BLaER1 (cell line): Measurements from ENCODE around the gene CD9.

Source experiments
- H3K27ac ChIP-seq: shearing (Covaris generic); formaldehyde crosslinking; 2 replicates; pipeline ENCODE4 v1.8.1; 2022
- H3K27me3 ChIP-seq: shearing (Covaris generic); formaldehyde crosslinking; 2 replicates; pipeline ENCODE4 v1.8.1; 2022
- H3K36me3 ChIP-seq: shearing (Covaris generic); formaldehyde crosslinking; 2 replicates; pipeline ENCODE4 v1.8.1; 2022
- H3K4me1 ChIP-seq: shearing (Covaris generic); formaldehyde crosslinking; 2 replicates; pipeline ENCODE4 v1.8.1; 2022
- H3K4me2 ChIP-seq: shearing (Covaris generic); formaldehyde crosslinking; 2 replicates; pipeline ENCODE4 v1.8.1; 2022
- H3K4me3 ChIP-seq: shearing (Covaris generic); formaldehyde crosslinking; 2 replicates; pipeline ENCODE4 v1.8.1; 2022
- H3K9ac ChIP-seq: shearing (Covaris generic); formaldehyde crosslinking; 2 replicates; pipeline ENCODE4 v1.8.1; 2022
- H3K9me3 ChIP-seq: shearing (Covaris generic); formaldehyde crosslinking; 2 replicates; pipeline ENCODE4 v1.8.1; 2022
- H4K20me1 ChIP-seq: shearing (Covaris generic); formaldehyde crosslinking; 2 replicates; pipeline ENCODE4 v1.8.1; 2022
- Cebpa-rat ChIP-seq: shearing (Covaris generic); IDR thresholded peaks from 2 replicates; pipeline ENCODE4 v1.8.1; 2022

Gene CD9

DNA sequence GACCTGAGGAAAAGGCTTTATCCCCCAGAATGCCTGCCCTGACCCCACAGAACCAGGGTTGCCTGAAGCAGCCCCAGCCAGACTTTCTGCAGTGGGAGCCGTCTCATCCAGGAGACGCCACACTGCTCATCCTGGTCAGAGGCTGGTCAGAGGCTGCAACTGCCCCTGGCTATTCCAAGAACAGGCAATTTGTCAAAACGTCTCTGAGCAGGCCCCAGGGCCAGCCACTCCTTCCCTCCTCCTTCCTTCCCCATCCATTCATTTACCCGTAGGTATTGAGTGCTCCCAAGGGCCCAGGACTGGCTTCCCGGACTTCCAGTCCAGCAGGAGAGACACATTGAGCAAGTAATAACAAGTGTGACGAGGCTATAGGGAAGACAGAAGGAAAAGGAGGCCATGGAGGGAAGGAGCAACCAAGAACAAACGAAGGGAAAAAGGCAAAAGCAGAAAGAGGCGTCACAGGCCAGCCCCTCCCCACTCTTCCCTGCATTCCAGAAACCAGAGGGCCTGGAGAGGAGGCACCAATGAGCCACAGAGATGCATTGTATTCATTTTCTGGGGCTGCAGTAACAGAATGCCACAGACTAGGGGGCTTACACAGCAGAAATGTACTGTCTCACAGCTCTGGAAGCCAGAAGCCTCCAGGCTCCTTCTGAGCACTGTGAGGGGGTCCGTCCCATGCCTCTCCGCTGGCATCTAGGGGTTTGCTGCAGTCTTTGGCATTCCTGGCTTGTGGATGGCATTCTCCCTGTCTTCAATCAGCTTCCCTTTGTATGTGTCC lies 21.0 kb upstream of the CD9 start:
- Histone ChIP-seq H3K4me1 (peaks cover 18% of the 10 kb centered on the region), H3K4me2 (no peak overlapping the region)
- no peak for TF ChIP-seq Cebpa-rat

DNA sequence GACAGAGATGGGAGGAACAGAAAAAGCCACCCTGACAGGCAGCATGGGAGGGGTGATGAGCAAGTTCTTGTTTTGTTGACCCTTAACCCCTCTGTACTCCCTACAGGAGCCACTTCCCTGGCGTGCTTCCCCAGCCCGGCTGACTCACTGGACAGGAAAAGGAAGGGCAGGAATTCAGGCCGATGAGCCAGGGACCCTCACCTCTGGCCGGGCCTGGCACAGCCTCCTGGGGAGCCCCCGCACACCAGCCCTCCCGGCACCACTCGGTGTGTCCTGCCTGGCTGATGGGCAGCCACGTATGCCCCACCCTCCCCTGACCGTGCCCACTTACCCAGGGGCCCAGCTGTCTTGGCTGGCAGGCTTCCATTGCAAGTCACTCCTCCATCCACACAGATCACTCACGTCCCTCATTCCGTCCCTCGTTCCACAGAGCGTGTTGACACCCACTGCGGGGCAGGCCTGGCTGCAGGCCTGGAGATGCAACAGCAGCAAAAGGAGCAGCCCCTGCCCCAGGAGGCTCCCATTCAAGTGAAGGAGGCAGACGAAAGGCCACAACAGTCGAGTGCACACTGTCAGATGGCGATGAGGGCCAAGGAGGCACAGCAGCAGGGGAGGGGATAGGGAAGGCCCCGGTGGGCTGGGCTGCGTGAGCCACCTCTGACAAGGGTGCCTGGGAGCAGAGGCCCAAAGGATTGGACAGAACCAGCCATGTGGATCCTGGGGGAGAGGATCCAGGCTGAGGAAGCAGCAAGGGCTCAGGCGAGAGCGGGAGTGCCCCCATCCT lies 19.7 kb upstream of the CD9 start:
- Histone ChIP-seq H3K4me3 (no peak overlapping the region), H4K20me1 (no peaks in the 10 kb centered on the region), H3K27ac (no peak overlapping the region), H3K4me1 (peaks cover 19% of the 10 kb centered on the region), H3K27me3 (no peaks in the 10 kb centered on the region), H3K36me3 (no peaks in the 10 kb centered on the region), H3K9ac (no peak overlapping the region), H3K4me2 (no peak overlapping the region), H3K9me3 (no peaks in the 10 kb centered on the region)
- no peak for TF ChIP-seq Cebpa-rat

More for the DNA sequence above, 21.0 kb upstream of the CD9 start:
- no peaks in the 10 kb centered on the region for H3K27me3 ChIP-seq
- no peaks in the 10 kb centered on the region for H3K36me3 ChIP-seq
- H3K4me3 ChIP-seq = no peak overlapping the region
- no peaks in the 10 kb centered on the region for H3K9me3 ChIP-seq
- no peak overlapping the region for H3K9ac ChIP-seq
- H4K20me1 ChIP-seq = no peaks in the 10 kb centered on the region
- no peak overlapping the region for H3K27ac ChIP-seq

DNA sequence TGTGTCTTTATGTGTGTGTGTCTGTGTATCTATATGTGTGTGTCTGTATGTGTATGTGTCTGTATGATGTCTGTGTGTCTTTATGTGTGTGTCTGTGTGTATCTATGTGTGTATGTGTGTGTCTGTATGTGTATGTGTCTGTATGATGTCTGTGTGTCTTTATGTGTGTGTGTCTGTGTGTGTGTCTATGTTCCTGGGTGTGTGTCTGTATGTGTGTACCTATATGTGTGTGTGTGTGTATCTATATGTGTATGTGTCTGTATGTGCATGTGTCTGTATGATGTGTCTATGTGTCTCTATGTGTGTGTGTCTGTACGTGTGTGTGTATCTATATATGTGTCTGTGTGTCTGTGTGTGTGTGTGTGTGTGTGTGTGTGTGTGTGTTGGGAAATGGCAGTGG lies 19.0 kb upstream of the CD9 start:
- no peak overlapping the region for H3K9ac ChIP-seq

DNA sequence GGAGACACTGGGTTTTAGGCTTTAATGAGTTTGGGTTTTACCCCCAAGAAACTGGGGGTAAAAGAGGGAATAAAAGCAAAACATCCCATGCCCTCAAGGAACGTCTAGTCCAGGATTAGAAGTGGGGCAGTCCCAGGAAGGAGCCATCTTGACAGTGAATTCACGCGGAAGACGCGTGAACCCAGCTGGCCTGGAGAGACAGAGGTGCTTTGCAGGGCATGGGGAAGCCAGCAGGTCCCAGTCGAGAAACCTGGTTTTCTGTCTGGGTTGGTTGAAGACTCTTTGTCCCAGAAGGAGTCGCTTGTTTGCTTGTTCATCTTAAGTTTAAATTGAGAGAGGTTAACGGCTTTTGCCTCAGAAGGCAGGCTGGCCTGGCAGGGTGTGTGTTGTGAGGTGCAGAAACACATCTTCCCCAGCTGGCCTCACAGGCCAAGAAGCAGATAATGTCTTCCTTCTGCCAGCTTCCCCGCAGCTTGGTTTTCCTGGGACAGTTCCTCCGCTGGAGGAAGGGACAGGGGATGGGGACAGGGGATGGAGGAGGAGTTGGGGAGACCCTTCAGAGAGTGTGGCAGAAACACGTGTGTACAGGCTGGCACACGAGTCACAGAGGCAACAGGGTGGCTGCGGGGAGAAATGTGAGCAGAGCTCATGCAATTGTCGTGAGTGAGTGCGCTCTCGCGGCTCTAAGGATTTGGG lies 18.5 kb upstream of the CD9 start:
- Histone ChIP-seq H3K27ac (0 out of 2 replicates have a peak overlapping the region, but pooled peaks have one; percentile 12), H3K36me3 (no peaks in the 10 kb centered on the region), H3K9ac (no peak overlapping the region), H3K4me3 (no peak overlapping the region), H3K4me2 (peak overlapping the region; percentile 67), H3K9me3 (no peaks in the 10 kb centered on the region), H4K20me1 (no peaks in the 10 kb centered on the region), H3K4me1 (peaks cover 32% of the 10 kb centered on the region), H3K27me3 (no peaks in the 10 kb centered on the region)
- no peak for TF ChIP-seq Cebpa-rat

More for the DNA sequence above, 19.0 kb upstream of the CD9 start:
- Histone ChIP-seq H3K4me2 (no peak overlapping the region), H3K9me3 (no peaks in the 10 kb centered on the region), H3K27me3 (no peaks in the 10 kb centered on the region), H3K27ac (no peak overlapping the region), H3K36me3 (no peaks in the 10 kb centered on the region), H3K4me3 (no peak overlapping the region), H3K4me1 (peaks cover 26% of the 10 kb centered on the region), H4K20me1 (no peaks in the 10 kb centered on the region)
- TF ChIP-seq Cebpa-rat = no peak

DNA sequence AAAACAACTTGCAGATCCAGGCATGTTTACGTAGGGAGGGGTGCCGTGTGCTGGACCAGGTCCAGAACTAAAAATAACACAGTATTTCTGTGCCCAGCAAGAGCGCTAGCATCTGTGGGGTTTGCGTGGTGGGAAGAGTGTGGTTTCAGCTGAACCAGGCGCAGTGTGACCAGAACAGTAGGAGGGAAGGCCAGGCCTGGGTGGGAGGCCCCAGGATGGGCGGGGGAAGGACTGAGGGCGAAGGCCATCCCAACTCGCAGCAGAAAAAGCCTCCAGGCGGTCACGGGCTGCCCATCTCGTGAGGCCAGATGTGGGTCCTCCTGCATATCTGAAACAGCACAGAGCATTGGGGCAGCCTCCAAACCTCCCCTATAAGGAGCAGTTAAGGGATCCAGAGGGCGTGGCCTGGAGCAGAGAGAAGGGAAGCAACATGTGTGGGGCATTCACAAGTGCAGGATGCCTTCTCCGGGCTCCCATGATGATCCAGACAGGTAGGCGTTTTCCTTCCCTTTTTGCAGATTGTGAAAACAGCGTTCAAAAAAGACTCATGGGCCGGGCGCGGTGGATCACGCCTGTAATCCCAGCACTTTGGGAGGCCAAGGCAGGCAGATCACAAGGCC lies 17.8 kb upstream of the CD9 start:
- H3K9me3 ChIP-seq = no peaks in the 10 kb centered on the region
- H4K20me1 ChIP-seq = no peaks in the 10 kb centered on the region
- peaks cover 39% of the 10 kb centered on the region for H3K4me1 ChIP-seq
- no peak overlapping the region for H3K4me3 ChIP-seq
- no peaks in the 10 kb centered on the region for H3K27me3 ChIP-seq
- H3K27ac ChIP-seq = 0 out of 2 replicates have a peak overlapping the region, but pooled peaks have one; percentile 12
- H3K36me3 ChIP-seq = no peaks in the 10 kb centered on the region
- no peak for TF ChIP-seq Cebpa-rat
- peak overlapping the region; percentile 67 for H3K4me2 ChIP-seq
- 0 out of 2 replicates have a peak overlapping the region, but pooled peaks have one; percentile 22 for H3K9ac ChIP-seq

DNA sequence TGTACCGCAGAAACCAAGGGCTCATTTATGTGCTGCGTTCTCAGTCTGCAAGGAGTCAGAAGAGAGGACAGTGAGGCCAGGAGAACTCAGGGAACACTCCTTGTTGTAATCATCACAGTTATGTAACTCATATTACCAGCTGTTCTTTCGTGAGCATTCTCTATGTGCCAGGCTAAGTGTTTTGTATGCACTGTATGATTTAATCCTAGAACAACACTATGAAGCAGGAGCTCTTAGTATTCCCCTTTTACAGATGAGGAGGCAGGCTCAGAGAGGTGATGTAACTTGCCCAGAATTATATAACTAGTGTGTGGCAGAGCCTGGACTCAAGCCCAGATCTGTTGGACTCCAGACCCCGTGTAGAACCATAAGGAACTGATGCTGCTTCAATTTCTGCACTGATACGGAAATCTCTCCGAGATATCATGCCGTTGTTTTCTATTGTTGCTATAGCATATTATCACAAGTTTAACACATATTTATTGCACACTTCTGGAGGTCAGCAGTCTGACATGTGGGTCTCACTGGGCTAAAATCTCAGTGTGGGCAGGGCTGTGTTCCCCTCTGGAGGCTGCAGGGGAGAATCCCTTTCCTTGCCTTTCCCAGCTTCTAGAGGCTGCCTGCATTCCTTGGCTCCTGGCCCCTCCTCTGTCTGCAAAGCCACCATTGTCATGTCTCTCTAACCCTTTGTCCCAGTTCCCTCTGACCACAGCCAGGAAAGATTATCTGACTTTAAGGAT lies 16.3 kb upstream of the CD9 start:
- Histone ChIP-seq H4K20me1 (no peaks in the 10 kb centered on the region), H3K27me3 (no peaks in the 10 kb centered on the region), H3K9ac (no peak overlapping the region), H3K4me3 (no peak overlapping the region), H3K9me3 (no peaks in the 10 kb centered on the region), H3K4me2 (no peak overlapping the region), H3K27ac (no peak overlapping the region), H3K36me3 (no peaks in the 10 kb centered on the region), H3K4me1 (peaks cover 53% of the 10 kb centered on the region)
- TF ChIP-seq Cebpa-rat = no peak

DNA sequence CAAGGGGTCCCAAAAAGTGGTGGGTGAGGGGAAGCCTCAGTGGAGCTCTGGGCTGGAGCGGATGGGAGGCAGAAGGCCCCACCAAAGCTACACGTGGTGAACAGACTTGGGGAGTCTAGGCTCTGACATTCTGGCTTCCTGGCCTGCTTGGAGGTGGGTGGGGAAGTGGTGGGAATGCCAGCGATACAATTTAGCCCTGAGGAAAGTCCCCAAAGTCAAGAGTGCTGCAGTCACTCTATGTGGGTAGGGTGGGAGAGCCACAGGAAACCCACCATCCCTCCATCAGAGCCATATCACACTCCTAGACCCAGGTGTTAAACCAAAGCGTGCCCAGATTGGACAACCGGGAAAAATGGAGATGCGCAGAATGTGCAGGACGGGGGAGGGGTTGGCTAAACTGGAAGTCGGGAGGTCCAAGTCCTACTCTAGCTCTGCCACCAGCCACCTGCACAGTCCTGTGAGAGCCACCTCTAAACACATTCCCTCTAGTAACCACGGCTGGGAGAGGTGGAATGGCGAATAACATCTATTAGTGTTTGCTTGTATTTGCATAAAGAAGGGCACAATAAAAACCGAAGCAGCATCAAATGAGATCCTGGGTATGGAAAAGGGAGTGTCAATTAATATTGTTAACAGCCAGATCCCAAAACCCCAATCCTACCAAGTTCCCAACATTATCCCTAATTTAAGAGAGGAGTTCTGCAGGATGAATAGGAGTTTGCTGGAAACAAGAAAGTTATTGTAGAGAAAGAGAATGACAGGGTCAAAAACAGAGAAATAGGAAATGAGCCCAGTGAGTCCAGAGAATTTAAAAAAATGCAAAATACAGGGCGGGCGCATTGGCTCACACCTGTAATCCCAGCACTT lies 14.0 kb upstream of the CD9 start:
- no peak overlapping the region for H3K9ac ChIP-seq
- no peak overlapping the region for H3K4me3 ChIP-seq
- peaks cover 77% of the 10 kb centered on the region for H3K4me1 ChIP-seq
- peak overlapping the region; percentile 47 for H3K4me2 ChIP-seq
- TF ChIP-seq Cebpa-rat = no peak
- H3K27ac ChIP-seq = no peak overlapping the region
- no peaks in the 10 kb centered on the region for H3K27me3 ChIP-seq
- no peaks in the 10 kb centered on the region for H3K36me3 ChIP-seq
- no peaks in the 10 kb centered on the region for H4K20me1 ChIP-seq
- peaks cover 7% of the 10 kb centered on the region; the same call in 1 of the 2 replicates for H3K9me3 ChIP-seq
